Fibroblast of pulmonary artery (primary cell): ENCODE results near the gene CDHR4.

Experiments
- DNase-seq: peaks from one replicate; pipeline ENCODE4 v3.0.0-alpha.2; 2010; ENCODE audit warnings: low read depth
- H3K4me3 ChIP-seq: replicated peaks from 2 replicates; pipeline ENCODE4 v1.5.1; 2011; ENCODE audit warnings: low read depth, mild to moderate bottlenecking, control low read depth, low read length, moderate library complexity
- TF ChIP-seq, protein P1 (sequence below): IDR thresholded peaks from 2 replicates; pipeline ENCODE4 v1.5.1; 2011; ENCODE audit warnings: mild to moderate bottlenecking, control low read depth, low read length, inconsistent platforms; ENCODE audit errors: missing control alignments

Gene CDHR4, protein sequence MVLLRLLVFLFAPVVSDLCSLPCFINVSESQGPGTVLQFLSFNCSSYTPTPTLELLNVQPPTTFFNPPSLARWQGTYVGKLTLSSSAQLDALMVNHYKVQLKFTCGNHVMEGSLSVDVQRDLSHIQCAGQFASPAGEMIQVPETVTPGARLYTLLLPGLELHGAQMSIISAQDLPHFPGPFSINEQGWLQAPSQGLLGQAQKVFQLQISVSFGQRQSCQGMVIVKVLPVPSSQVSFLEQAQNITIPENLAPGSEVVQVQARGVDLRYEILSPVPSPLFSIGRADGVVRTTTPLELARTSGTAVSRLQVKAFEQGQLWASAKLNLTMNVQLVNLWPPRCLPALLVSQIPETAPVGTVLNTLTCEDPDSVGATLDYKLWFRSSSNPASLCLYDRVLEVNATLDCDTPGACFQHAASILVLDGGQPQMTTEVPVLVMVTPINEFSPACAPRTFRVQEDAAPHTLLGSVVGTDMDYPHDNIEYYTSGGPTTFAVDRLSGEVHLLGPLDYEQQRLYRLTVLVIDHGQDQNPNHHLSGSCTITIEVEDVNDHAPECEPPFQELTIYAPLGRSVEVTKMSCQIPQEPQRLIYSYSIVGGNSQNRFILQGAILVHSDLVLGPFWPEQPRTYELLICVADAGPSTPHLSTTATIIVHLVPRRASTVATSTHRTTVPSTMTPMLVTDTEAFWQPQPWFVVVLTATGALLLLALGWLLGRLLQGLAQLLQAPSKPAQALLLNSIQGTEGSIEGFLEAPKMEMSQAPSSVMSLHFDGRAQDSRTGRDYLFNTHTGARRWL

DNA sequence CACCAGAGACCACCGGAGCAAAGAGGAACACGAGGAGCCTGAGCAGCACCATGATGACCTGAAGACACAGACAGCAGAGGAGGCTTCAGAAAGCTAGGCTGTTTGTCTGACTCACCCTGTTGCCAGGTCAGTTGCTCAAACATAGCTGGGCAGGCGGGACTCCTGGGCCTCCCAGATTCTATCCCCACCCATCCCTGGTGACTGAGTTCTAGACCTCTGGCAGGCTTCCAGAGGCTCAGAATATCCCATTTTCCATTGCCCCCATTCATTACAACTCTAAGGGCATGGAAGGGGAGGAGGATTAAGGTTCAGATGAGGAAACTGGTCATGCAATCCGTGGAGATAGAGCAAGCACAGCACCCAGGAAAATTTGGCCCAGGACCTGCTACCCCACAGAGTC is at the start of gene CDHR4:
TSS of gene CDHR4 (minus strand) at position 113 of the 400 bp plus-strand sequence. CDS start at position 52, 61 bp downstream.
- DNase-seq = peak; percentile 77
- no peak within 1 kb of the TSS for H3K4me3 ChIP-seq
- TF ChIP-seq, protein P1, sequence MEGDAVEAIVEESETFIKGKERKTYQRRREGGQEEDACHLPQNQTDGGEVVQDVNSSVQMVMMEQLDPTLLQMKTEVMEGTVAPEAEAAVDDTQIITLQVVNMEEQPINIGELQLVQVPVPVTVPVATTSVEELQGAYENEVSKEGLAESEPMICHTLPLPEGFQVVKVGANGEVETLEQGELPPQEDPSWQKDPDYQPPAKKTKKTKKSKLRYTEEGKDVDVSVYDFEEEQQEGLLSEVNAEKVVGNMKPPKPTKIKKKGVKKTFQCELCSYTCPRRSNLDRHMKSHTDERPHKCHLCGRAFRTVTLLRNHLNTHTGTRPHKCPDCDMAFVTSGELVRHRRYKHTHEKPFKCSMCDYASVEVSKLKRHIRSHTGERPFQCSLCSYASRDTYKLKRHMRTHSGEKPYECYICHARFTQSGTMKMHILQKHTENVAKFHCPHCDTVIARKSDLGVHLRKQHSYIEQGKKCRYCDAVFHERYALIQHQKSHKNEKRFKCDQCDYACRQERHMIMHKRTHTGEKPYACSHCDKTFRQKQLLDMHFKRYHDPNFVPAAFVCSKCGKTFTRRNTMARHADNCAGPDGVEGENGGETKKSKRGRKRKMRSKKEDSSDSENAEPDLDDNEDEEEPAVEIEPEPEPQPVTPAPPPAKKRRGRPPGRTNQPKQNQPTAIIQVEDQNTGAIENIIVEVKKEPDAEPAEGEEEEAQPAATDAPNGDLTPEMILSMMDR = no peak

DNA sequence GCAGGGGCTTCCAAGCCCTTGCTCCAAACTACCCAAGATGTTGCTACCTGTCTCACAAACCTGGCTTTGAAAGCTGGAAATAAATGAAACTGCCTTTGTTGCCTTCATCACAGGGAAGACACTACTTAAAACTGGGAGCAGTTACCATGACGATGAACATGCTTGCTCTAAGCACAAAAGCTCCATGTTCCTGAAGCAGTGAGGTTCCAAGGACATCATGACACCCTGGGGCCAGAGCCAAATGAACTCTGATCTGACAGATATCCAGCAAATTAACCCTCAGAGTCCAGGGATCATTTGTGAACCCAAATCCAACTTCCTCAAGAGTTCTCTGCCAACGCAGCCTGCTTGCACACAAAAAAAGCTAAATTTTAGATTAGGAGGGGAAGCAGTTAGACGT is 46.0 kb upstream of the CDHR4 start:
- no peak for DNase-seq
- TF ChIP-seq, protein P1 = no peak

DNA sequence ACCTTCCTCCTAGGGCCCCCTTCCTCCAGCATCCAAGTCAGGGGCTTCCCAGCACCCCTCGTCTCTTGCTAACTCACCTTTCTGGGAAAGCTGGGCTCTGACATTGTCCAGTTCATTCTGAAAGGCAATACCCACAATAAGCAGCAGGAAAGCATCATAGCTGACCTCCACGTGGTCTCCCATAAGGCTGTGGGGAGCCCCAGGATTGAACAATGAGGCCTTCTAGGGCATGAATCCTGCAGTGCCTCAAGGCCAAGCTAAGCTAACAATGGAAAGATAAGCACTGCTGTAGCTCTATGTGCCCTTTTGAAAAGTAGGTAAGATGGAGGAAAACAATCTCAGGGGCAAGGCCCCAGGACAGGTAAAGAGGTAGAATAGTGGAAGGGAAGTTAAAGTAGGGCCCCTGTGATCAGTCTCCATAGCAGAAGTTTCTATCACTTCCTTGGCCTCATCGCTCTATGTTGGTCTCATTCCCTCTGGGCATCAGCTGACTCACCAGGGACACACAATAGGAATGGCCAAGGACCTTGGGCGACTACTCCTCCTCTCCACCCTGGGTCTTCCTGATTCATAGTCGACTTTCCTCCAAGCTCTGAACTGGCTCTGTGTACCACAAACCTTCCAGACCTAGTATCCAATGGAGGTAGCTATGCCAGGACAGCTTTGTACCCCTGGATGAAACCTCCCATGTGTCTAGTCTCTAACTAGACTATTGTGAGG is 45.0 kb upstream of the CDHR4 start:
- TF ChIP-seq, protein P1 = no peak
- no peak for DNase-seq
- no peak overlapping the region for H3K4me3 ChIP-seq

More for the DNA sequence above, 46.0 kb upstream of the CDHR4 start:
- no peak overlapping the region for H3K4me3 ChIP-seq

DNA sequence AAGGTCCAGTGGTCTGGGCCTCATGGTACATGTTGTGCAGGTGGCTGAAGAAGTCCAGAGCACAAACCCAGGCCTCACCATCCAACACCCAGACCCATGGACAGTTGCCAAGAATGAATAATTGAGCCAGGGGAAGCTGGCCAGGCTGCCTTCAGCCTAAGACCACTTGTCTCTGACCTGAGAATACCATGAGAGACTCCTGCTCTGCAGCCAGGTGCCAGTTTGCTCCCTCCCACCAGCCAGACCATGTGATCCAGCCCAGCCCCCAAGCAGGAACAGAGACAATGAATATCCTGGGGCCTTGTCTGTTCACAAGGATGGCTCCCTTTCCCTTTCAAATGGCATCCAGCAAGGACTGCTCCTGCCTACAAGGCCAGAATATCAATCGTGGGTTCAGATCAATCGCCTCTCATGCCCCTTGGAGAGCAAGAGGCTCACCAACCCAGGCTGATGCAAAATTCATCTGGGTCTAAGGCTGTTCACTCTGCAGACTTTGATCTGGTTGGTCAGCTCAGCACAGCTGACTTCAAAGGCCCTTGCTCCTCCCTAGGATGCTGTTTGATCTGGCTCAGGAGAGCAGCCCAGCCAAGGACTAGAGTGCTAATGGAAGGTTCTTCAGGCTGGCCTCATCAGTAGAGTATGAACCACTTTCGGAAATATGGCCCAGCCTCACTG is 43.3 kb upstream of the CDHR4 start:
- TF ChIP-seq, protein P1 = no peak
- no peak overlapping the region for H3K4me3 ChIP-seq
- no peak for DNase-seq

DNA sequence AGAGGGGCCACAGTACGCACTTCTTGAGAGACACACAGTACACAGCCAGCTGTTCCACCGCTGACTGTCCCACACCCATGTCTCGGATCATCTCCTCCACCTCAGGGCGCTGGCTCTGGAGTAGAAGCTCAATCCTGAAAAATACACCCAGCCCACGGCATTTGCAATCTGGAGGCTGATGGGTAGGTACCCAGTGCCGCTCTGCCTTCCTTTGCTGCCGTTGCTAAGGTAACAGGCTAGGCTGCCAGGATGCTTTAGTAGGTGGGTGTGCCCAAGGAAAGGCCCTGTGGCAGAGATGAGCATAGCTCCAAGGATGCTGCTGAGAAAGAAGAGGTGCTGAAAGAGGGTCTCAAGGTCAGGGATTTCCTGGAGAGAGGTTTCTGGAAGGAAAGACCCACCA is 42.1 kb upstream of the CDHR4 start:
- no peak overlapping the region for H3K4me3 ChIP-seq
- DNase-seq = no peak
- TF ChIP-seq, protein P1 = no peak

DNA sequence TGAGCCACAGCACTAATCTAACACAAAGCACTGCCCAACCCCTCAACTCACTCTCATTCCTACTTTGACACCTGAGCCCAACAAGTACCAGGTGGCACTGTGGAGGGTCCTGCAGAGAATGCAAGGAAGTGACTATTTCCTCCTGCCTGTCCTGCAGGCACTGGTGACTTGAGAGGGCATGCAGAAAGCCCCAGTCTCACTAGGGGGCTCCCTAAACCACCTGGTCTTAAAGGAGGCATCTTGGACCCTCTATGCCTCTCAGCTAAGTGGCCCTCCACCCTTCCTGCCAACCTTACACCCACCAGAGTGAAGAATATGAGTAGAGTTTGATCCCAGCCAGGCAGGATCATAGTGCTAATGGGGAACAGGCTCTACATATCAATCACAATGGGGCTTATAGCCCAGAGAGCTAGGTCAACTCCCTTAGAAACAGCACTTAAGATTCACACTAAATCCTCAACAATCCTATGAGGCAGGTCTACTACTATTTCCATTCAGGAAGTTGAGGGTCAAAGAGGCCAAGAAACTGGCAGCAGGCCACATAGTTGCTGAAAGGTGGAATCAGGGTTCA is 41.5 kb upstream of the CDHR4 start:
- no peak overlapping the region for H3K4me3 ChIP-seq
- TF ChIP-seq, protein P1 = peak; percentile 53
- DNase-seq = peak; percentile 44
